Left renal pelvis (tissue), 4 donors: ENCODE measurements around the gene MYRFL. TPM values are rescaled to one million over a fixed set of nuclear protein-coding genes. Genes with fewer than 3 reads are reported as not detected.

Experiments
- DNase-seq, 4 donors: peaks; one replicate each; pipeline ENCODE4 v3.0.0-alpha.2; 2013; ENCODE audit warnings: low read depth in 4 of 4, low spot score in 3 of 4
- polyA plus RNA-seq, 4 donors: library from polyadenylated mRNA; unstranded; fragments of 120-200 nt; gene quantifications; one replicate each; pipeline ENCODE4 v1.2.1, GENCODE V29; 2013; ENCODE audit not compliant: insufficient read length in 4 of 4

Gene MYRFL
- polyA plus RNA-seq, 4 donors: 0.23 to 2.1 (median 1.2) TPM

DNA sequence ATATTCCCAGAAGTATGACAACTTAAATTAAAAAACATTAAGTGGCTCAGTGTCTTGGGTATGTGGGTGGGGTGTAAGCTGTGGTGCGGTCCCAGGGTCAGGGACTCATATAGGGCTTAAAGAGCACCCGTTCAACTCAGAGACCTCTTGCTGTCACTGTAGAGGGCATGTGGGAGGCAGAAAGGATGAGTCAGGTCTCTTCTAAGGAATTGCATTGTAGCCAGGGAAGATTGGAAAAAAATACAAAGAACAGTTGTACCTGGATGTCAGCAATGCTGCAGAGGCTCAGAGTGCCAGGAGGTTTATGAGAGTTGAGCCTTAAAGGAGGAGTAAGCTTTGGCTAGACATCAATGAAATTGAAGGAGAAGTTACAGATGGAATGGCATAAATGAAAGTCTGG is 104.1 kb downstream of the MYRFL start:
- DNase-seq: no peak

DNA sequence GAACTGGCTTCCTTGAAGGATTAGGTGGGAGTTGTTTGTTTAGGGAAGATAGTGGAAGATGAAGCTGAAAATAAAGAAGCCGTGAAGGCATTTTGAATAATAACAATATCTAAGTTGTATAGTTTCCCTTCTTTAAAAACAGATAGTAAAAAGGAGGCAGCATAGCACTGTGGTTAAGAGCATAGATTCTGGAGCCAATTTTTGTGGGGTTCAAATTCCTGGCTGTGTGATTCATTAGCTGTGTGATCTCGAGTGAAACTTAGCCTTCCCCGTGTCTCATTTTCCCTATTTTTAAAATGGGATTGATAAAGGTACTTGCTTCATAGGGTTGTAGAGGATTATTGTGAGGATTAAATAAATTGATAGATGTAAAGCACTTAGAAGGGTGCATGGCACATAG is 104.5 kb downstream of the MYRFL start:
- DNase-seq: no peak

DNA sequence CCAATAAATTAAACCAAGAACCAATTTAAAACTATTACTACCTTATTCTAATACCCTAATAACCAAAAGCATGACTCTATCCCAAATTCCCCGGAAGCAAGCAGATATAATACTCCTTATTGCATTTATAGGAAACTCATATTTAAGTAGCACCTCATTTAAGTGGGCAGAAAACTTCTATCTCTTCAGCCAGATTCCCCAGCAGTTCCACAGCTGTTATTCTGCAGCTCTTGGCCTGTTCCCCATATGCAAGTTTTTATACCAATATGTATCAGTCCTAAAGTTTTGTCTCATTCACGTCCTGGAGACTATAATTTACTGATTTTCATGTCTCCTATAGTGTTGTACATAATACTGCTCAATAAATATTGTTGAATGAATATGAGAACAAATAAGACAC is 106.5 kb downstream of the MYRFL start:
- DNase-seq: no peak

DNA sequence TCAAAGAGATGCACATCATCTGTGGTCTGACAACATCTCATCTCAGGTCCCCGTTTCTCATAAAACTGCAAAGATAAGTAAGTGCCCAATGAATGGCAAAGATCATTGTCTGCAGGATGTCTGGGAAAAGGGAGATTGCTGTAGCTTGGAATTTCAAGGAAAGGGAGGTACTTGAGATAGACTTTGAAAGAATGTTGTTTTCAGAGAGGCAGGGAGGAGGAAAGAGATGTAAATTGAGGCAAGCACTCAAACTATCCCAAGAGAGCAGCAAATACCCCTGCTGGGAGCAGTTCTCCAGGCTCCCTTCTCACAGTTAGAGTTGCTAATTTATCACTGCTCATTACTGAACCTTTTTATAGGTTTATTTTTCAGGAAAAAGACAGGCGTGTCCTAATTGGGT is 107.1 kb downstream of the MYRFL start:
- no peak for DNase-seq

DNA sequence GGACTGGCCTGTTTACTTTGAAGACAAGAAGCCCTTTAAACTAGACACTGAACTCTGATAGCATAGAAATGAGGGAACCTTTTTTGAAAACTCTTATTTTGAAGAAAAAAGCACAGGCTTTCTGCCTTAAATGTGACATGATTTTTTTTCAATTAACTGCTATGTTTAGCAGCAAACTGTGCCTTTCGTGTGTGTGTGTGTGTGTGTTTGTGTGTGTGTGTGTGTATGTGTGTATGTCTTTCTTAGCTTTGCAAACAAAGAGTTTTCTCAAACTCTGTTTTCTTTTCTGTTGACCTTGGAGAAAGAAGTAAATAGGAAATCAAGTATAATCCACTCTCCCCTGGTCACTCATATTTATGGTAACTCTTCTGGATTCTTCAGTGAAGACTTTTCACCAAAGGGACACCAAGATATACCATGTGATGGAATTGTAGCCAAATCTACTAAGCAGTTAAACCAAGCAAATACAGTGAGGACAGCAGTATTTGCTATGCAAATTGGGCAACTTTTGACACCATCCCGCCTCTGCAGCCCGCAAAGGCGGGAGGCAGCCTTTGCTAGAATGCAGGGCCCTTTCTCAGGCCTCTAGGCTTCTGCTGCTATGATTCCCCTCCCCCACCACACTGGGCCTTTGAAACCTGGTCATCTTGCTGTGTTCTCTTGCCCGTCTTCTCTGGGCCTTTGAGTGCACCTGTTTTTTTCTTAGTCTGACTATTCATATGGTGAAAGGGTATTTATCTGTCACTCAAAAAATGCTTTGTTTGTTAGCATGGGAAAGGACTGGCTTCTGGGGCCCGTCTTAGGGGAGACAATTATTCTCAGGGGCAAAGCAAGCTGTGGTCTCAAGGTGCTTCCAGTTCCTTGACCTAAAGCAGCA is 107.9 kb downstream of the MYRFL start:
- DNase-seq: no peak

GRCh38 chr12:69934011-69934410 is 109.0 kb downstream of the MYRFL start:
- DNase-seq: no peak

DNA sequence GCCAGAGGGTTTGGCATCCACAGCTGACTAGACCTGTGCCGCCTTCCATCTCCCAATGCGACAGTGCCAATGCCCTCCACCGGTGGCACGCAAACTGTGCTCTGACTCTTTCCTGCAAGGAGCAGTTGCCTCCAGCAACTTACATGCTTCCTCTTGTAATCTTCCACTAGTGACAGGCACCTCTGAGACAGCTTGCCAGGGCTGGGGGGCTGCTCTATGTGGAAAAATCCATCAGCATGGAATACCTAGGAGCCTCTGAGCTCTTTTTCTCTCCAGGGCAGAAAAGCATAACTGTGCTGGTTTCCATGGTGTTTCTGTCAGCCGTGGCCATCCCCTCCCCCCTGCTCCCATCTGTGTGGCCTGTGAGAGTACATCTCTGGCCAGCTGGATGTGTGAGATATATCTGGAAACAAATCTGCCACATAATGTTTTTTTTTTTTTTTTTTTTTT is 110.6 kb downstream of the MYRFL start:
- no peak for DNase-seq

- peak in 2 of 4 donors; percentile 32 for DNase-seq
Observed at GRCh38 chr12:69936214-69936731, 111.2 kb downstream of the MYRFL start.

DNA sequence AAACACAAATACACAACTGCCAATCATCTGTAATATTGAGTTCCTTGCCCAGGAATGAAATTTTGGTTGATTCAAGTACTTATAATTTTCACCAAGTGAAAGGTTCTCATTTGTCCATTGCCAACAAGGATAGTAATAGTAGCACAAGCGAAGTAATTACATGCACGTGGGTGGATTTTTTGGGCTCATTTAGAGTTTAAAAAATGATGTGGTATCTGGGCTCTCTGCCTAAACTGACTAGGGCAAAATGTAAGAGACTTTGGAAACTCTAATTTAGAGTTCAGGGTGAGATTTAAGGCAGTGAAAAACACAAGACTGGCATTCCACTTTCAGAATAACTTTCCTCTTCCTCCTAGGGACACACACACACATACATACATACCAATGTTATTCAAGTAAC is 111.7 kb downstream of the MYRFL start:
- no peak for DNase-seq

DNA sequence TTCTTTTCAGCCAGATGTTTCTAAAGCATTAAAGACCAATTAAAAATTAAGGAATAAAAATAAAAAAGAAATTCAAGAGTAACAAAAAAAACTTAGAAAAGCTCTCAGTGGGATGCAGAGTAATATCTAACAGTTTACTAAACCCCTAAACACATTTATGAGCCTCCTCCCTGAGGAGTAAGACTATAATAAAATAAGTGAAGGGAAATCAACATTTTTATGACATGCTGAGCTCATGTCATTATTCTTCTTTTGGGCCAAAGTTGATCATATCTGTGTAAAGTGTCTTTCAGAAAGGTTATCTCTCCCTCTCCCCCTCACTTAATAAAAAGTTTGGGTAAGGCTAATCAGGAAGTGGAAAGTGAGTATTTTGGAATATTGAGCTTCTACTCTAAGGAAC is 122.1 kb downstream of the MYRFL start:
- DNase-seq: no peak

DNA sequence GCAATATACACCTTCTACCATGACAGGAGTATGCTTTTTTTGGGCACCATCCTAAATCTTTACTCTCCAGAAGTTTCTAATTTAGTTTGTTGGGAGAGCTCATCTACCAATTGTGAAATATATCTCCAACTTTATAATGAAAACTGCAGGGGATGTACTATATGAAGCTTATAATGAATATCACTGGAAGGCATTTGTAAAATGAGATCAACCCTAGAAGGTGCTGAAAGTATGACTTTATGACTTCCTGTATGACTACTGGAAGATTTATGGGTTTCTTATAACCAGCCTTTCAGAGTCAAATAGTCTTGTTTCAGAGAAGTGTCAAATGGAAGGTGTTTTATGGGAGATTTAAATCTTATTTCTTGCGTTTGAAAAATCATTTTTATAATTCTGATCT is 122.9 kb downstream of the MYRFL start:
- DNase-seq: no peak

- no peak for DNase-seq
Observed at GRCh38 chr12:69948851-69949250, 123.8 kb downstream of the MYRFL start.

DNA sequence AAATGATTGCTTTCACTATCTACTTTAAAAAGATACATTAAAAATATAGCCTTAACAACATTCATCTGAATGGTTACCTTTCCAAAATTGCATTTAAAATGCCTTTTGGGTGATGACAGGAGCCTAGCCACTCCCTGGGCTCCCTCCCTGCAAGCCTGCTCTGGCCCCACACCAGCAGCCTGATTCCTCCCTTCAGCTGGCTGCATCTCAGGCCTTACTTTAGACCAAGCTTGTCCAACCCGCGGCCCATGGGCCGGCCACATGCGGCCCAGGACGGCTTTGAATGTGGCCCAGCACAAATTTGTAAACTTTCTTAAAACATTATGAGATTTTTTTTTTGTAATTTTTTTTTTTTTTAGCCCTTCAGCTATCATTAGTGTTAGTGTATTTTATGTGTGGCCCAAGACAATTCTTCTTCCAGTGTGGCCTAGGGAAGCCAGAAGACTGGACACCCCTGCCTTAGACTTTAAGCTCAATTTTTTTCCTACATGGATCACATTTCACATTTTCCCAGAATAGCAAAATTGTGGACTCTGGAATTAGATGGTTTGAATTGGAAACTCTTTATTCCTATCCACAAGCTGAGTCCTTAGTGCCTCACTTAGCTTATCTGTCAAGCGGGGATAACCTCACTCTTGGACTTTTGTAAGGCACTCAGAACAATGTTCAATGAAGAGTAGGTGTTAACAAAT is 124.4 kb downstream of the MYRFL start:
- DNase-seq: no peak

DNA sequence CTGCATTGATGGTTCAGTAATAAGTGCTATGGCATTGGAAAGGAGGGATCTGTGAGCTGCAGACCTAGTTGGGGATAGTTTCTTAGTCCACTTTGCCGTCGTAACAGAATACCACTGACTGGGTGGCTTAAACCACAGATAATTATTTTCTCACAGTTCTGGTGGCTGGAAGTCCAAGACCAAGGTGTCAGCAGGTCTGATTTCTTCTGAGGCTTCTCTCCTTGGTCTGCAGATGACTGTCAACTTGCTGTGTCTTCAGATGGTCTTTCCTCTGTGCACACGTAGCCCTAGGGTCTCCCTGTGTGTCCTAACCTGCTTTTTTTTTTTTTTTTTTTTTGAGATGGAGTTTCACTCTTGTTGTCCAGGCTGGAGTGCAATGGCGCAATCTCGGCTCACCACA is 126.1 kb downstream of the MYRFL start:
- DNase-seq: no peak

GRCh38 chr12:69952890-69953289 is 127.9 kb downstream of the MYRFL start:
- DNase-seq: no peak

DNA sequence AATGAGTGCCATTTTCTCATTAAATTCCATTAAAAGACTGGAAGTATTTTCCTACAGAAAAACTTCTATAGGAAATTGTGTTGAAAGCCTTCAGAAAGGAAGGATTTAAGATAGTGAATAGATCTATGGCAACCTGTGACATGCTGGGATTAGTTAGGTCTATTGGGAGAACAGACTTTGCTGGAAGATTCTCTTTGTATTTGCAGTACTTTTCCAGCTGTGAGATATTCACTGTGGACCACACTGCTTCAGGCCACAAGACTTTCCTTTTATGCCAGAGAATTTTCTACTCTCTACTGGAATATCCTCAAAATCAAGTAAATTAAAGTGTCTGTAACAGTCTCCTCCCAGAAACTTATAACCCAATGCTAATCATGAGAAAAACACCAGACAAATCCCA is 136.2 kb downstream of the MYRFL start:
- DNase-seq: no peak

GRCh38 chr12:69966409-69966808 is 141.4 kb downstream of the MYRFL start:
- no peak for DNase-seq

GRCh38 chr12:69966839-69967238 is 141.8 kb downstream of the MYRFL start:
- DNase-seq: no peak

DNA sequence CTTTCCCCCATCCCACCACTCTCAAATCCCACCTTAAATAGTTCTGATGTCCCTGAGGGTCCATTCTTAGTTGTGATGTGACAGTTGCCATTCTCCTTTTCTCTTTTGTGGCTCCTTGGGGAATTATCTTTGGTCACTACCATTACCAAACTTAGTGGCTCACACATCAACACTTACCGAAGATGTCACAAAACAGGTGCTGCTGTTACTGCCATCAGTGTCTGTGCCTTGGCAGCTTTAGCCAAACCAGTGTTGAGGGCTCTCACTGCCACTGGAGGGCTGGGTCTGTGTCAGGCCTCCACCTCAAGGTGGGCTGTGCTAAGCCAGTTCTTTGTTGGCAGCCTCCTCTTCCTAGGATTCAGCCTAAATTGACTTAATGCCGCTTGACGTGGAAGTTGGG is 144.0 kb downstream of the MYRFL start:
- DNase-seq: no peak

DNA sequence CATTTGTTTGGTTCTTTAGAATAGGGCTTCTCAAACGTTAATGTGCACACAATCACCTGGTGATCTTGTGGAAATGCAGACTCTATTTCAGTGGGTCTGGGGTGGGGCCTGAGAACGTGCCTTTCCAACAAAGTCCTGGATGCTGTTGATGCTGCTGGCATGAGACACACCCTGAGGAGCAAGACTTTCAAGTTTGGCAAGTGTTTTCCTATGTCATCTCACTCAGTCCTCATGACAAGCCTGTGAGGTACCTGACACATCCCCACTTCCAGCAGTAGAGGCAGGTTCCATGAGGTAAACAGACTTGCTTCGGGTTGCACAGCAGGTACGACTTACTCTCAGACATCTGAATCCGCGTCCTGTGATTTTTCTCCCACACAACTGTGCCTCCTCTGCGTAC is 147.1 kb downstream of the MYRFL start:
- DNase-seq: no peak

GRCh38 chr12:69978020-69978419 is 153.0 kb downstream of the MYRFL start:
- DNase-seq: no peak
